ENCODE results near the gene PRKAR2A.
"Not testable (repeated sequence)": the region's sequence is repeated elsewhere in the genome, so short reads cannot be mapped to it uniquely, and the experiment has no call there.

The PRKAR2A gene

GRCh38 chr3:48837163-48837562, 10.5 kb downstream of the PRKAR2A start:
- H3K9ac ChIP-seq (ENCODE audit: low read length), result no peak overlapping the region
- H4K20me1 ChIP-seq (ENCODE audit: insufficient read depth, low read length), result no peaks in the 10 kb centered on the region
- H3F3A ChIP-seq (ENCODE audit: insufficient read depth, low read length), result no peaks in the 10 kb centered on the region
- H2AFZ ChIP-seq (ENCODE audit: low read length), result no peak overlapping the region
- H3K79me2 ChIP-seq (ENCODE audit: low read length), result peaks cover 45% of the 10 kb centered on the region
- no peaks in the 10 kb centered on the region for H3K9me3 ChIP-seq (replicated peaks; ENCODE audit: insufficient read depth, low read length)
- H3K27ac ChIP-seq (ENCODE audit: low read length), result no peak overlapping the region
- DNase-seq, result no peak
- no peaks in the 10 kb centered on the region for H3K4me1 ChIP-seq (ENCODE audit: low read length)
- no peak for TF ChIP-seq CTCF (IDR thresholded peaks at IDR 0.05; ENCODE audit: low read length)
- H3K36me3 ChIP-seq (replicated peaks; ENCODE audit: insufficient read depth, low read length), result no peaks in the 10 kb centered on the region
- no peaks in the 10 kb centered on the region for H3K27me3 ChIP-seq (replicated peaks; ENCODE audit: insufficient read depth, low read length)
- no peaks in the 10 kb centered on the region for H3K9me2 ChIP-seq (replicated peaks; ENCODE audit: insufficient read depth, low read length)
- H3K4me3 ChIP-seq (ENCODE audit: low read length), result no peak overlapping the region
- H3K4me2 ChIP-seq (ENCODE audit: low read depth, low read length), result no peak overlapping the region

- no peaks in the 10 kb centered on the region for H3F3A ChIP-seq (ENCODE audit: insufficient read depth, low read length)
- H3K27ac ChIP-seq (ENCODE audit: low read length), result no peak overlapping the region
- no peaks in the 10 kb centered on the region for H3K9me2 ChIP-seq (replicated peaks; ENCODE audit: insufficient read depth, low read length)
- H3K9me3 ChIP-seq (replicated peaks; ENCODE audit: insufficient read depth, low read length), result no peaks in the 10 kb centered on the region
- no peaks in the 10 kb centered on the region for H3K27me3 ChIP-seq (replicated peaks; ENCODE audit: insufficient read depth, low read length)
- no peak overlapping the region for H3K4me3 ChIP-seq (ENCODE audit: low read length)
- H3K4me1 ChIP-seq (ENCODE audit: low read length), result no peaks in the 10 kb centered on the region
- no peak overlapping the region for H3K9ac ChIP-seq (ENCODE audit: low read length)
- no peak overlapping the region for H3K4me2 ChIP-seq (ENCODE audit: low read depth, low read length)
- H3K36me3 ChIP-seq (replicated peaks; ENCODE audit: insufficient read depth, low read length), result no peaks in the 10 kb centered on the region
- H3K79me2 ChIP-seq (ENCODE audit: low read length), result peaks cover 46% of the 10 kb centered on the region
- no peak overlapping the region for H2AFZ ChIP-seq (ENCODE audit: low read length)
- no peak for TF ChIP-seq EZH2phosphoT487 (IDR thresholded peaks at IDR 0.05; ENCODE audit: low read length)
- peaks cover 3% of the 10 kb centered on the region; the same call in 1 of the 2 replicates for H4K20me1 ChIP-seq (ENCODE audit: insufficient read depth, low read length)
- DNase-seq, result no peak
These were observed 11.9 kb downstream of the PRKAR2A start for GRCh38 chr3:48835650-48836366.

GRCh38 chr3:48832684-48833083, 15.0 kb downstream of the PRKAR2A start:
- Histone ChIP-seq H3K79me2 (ENCODE audit: low read length) (peaks cover 41% of the 10 kb centered on the region), H3K27ac (ENCODE audit: low read length) (no peak overlapping the region), H3K4me3 (ENCODE audit: low read length) (no peak overlapping the region), H3K4me2 (ENCODE audit: low read depth, low read length) (no peak overlapping the region), H4K20me1 (ENCODE audit: insufficient read depth, low read length) (peaks cover 3% of the 10 kb centered on the region; the same call in 1 of the 2 replicates), H3K4me1 (ENCODE audit: low read length) (no peaks in the 10 kb centered on the region), H3K9me3 (replicated peaks; ENCODE audit: insufficient read depth, low read length) (no peaks in the 10 kb centered on the region), H3K36me3 (replicated peaks; ENCODE audit: insufficient read depth, low read length) (no peaks in the 10 kb centered on the region), H3K27me3 (replicated peaks; ENCODE audit: insufficient read depth, low read length) (no peaks in the 10 kb centered on the region), H2AFZ (ENCODE audit: low read length) (no peak overlapping the region), H3K9ac (ENCODE audit: low read length) (no peak overlapping the region), H3K9me2 (replicated peaks; ENCODE audit: insufficient read depth, low read length) (no peaks in the 10 kb centered on the region), H3F3A (ENCODE audit: insufficient read depth, low read length) (no peaks in the 10 kb centered on the region)
- DNase-seq, result no peak
- TF ChIP-seq EZH2 (optimal IDR thresholded peaks at IDR 0.05; ENCODE audit: low read depth, low read length), result no peak
- TF ChIP-seq EZH2phosphoT487 (IDR thresholded peaks at IDR 0.05; ENCODE audit: low read length), result no peak
- TF ChIP-seq CTCF (IDR thresholded peaks at IDR 0.05; ENCODE audit: low read length), result no peak

GRCh38 chr3:48830715-48831114, 17.0 kb downstream of the PRKAR2A start:
- Histone ChIP-seq H4K20me1 (ENCODE audit: insufficient read depth, low read length) (peaks cover 3% of the 10 kb centered on the region; the same call in 1 of the 2 replicates), H3K36me3 (replicated peaks; ENCODE audit: insufficient read depth, low read length) (no peaks in the 10 kb centered on the region), H2AFZ (ENCODE audit: low read length) (no peak overlapping the region), H3K79me2 (ENCODE audit: low read length) (peaks cover 38% of the 10 kb centered on the region), H3K4me1 (ENCODE audit: low read length) (no peaks in the 10 kb centered on the region), H3K9me3 (replicated peaks; ENCODE audit: insufficient read depth, low read length) (no peaks in the 10 kb centered on the region), H3K9ac (ENCODE audit: low read length) (no peak overlapping the region), H3F3A (ENCODE audit: insufficient read depth, low read length) (no peaks in the 10 kb centered on the region), H3K27me3 (replicated peaks; ENCODE audit: insufficient read depth, low read length) (no peaks in the 10 kb centered on the region), H3K4me2 (ENCODE audit: low read depth, low read length) (no peak overlapping the region), H3K27ac (ENCODE audit: low read length) (no peak overlapping the region), H3K9me2 (replicated peaks; ENCODE audit: insufficient read depth, low read length) (no peaks in the 10 kb centered on the region), H3K4me3 (ENCODE audit: low read length) (no peak overlapping the region)
- TF ChIP-seq EZH2phosphoT487 (IDR thresholded peaks at IDR 0.05; ENCODE audit: low read length), result no peak
- no peak for TF ChIP-seq EZH2 (optimal IDR thresholded peaks at IDR 0.05; ENCODE audit: low read depth, low read length)
- TF ChIP-seq CTCF (IDR thresholded peaks at IDR 0.05; ENCODE audit: low read length), result no peak
- DNase-seq, result no peak

- not testable (repeated sequence) for H3K27me3 ChIP-seq (replicated peaks; ENCODE audit: insufficient read depth, low read length); H3K27ac ChIP-seq (ENCODE audit: low read length); H3K4me2 ChIP-seq (ENCODE audit: low read depth, low read length); H4K20me1 ChIP-seq (ENCODE audit: insufficient read depth, low read length); DNase-seq; H2AFZ ChIP-seq (ENCODE audit: low read length); H3K9me3 ChIP-seq (replicated peaks; ENCODE audit: insufficient read depth, low read length); H3K36me3 ChIP-seq (replicated peaks; ENCODE audit: insufficient read depth, low read length); H3K9me2 ChIP-seq (replicated peaks; ENCODE audit: insufficient read depth, low read length); H3K4me1 ChIP-seq (ENCODE audit: low read length); H3K4me3 ChIP-seq (ENCODE audit: low read length); H3F3A ChIP-seq (ENCODE audit: insufficient read depth, low read length); H3K9ac ChIP-seq (ENCODE audit: low read length)
- peaks cover 39% of the 10 kb centered on the region for H3K79me2 ChIP-seq (ENCODE audit: low read length)
These were observed 18.1 kb downstream of the PRKAR2A start for GRCh38 chr3:48829525-48829924.

All from MM.1S (cell line).